OCI-M2 (cell line): ENCODE data around the gene SLCO2B1.
A peak's percentile ranks its signal among the peaks of the same experiment; 100 is the strongest.

ENCODE experiments used
- DNase-seq: peaks from one replicate; lab custom pipeline; 2025; ENCODE audit not compliant: unreplicated experiment; lab: John Stamatoyannopoulos, UW

Gene SLCO2B1

DNA sequence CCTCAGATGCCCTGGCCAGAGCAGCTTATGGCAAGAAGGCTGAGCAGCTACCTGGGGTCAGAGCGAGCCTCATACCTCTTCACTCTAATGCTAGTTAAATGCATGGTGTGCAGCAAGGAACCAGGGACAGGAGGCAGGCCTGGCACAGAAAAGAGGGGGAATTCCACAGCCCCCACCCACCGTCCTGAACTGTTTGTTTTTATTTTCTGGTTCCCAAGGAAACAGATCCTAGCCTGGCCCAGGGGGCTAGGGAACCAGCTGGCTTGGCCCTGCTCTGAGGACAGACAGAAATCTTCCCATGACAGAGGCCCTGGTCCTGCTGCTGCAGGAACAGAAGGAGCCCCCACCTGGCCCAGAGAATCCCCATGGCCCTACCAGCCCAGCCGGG, 40.4 kb downstream of the SLCO2B1 start:
- no peak for DNase-seq

- no peak for DNase-seq
Observed at GRCh38 chr11:75193271-75193670, 42.4 kb downstream of the SLCO2B1 start.

- DNase-seq: no peak
Observed at GRCh38 chr11:75193711-75194110, 42.8 kb downstream of the SLCO2B1 start.

- DNase-seq: no peak
Observed at GRCh38 chr11:75194147-75194546, 43.2 kb downstream of the SLCO2B1 start.

DNA sequence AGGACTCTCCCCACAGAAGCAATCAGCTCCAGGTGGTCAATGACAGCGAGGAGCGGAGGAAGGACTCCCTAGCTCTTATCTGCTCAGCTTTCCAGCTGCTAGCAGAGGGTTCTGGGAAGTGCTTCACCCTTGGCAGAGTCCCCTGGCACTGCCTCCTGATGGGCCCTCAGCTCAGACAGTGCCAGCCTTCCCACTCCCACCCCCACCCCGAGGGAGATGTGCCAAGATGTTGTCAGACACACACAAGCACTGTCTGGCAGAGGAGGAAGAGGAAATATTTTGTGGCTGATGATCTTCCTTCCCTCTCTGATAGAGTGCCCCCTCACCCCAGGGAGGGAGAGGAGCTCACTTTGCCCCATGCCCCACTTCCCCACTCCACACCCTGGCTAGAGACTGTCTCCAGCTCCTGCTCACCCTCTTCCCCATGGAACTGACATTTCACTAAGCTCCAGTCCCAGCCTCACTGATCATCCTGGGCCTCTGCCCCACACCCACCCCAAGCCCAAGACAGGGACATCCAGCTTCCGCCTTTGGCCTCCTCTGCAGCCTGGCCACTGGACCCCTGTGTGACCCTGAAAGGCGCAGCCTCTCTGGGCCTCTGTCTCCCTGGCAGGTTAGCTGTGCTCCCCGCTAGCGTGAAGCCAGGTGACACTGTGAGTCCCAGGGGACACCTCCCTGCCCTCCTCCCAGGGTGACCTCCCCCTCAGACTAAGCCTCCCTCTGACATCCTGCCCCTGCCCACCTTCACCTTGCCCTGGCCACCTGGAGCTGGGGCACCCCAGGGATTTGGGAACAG, 44.5 kb downstream of the SLCO2B1 start:
- no peak for DNase-seq

- no peak for DNase-seq
Observed at GRCh38 chr11:75196426-75196825, 45.5 kb downstream of the SLCO2B1 start.

DNA sequence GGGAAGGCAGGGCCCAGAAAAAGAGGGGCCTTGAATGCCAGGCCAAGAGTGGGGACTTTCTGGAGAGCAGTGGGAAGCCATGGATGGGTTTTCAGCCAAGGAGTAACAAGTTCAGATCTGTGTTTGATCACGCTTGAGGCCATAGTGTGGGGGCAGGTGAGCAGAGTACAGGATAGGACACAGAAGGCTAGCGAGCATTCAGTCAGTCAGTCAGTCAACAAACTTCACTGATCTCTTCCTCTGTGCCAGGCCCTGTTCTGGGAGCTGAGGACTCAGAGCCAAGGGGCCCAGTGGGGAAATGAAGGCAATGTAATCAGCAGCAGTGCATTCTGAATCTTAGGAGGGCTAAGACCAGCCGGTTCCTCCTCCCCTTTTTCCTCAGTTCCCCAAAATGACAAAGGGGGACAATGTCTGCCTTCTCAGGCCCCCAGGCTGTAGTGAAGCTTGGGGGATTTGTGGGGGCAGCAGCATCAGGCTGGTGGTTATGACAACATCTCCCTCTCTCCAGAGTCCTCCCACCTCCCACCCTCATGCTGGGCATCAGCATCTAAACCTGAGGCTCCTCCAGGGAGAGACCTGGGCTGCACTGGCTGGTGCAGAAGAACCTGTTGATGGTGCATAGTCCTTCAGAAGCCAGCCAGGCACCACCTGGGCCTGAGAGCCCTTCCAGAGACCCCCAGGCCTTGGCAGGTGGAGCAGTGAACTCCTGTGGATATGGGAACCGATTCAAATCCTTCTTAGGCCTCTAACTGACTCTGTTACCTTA, 46.8 kb downstream of the SLCO2B1 start:
- DNase-seq: no peak

GRCh38 chr11:75198278-75198973, 47.5 kb downstream of the SLCO2B1 start:
- DNase-seq: no peak

DNA sequence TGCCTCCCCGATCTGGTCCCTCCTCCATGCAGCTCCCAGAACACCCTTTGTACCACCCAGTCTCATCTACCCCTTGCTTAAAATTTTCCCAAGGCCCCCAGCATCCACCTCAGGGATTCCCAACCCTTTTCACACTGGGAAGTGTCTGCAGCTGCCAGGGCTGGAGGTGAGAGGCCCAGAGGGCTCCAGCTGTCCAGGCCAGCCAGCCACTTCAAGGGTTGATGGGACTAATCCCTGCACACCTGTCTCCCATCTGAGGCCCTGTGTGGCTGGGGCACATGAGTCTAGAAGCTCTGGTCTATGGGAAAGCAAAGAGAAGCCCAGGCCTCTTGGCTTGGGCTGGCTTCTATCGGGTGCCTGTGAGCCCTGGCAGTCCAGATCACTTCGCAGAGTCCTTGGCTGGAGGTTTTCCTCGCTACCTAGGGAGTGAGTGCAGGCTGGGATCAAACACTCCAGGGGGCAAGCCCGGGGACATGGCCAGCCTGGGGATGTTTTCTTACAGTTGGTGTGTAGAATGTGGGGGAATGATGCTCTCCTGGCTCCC, 48.6 kb downstream of the SLCO2B1 start:
- DNase-seq: no peak

GRCh38 chr11:75200051-75200450, 49.1 kb downstream of the SLCO2B1 start:
- no peak for DNase-seq

GRCh38 chr11:75200531-75200930, 49.6 kb downstream of the SLCO2B1 start:
- DNase-seq: no peak

DNA sequence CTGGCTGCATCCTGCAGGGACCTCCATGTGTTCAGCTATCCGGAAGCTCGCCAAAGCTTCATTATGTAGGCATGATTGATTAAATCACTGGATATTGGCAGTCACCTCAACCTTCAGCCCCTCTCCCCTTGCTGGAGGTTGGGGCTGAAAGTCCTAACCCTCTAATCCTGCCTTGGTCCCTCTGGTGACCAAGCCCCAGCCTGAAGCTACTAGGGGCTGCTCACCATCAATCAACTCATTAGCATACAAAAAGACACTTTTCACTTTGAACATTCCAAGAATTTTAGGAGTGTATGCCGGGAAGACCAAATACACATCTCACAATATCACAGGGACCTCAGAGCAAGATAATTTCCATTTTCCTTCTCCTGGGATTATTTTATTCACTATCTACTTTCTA, 50.9 kb downstream of the SLCO2B1 start:
- DNase-seq: no peak

- DNase-seq: no peak
Observed at GRCh38 chr11:75202195-75202594, 51.3 kb downstream of the SLCO2B1 start.

GRCh38 chr11:75203138-75203537, 52.2 kb downstream of the SLCO2B1 start:
- DNase-seq: no peak

DNA sequence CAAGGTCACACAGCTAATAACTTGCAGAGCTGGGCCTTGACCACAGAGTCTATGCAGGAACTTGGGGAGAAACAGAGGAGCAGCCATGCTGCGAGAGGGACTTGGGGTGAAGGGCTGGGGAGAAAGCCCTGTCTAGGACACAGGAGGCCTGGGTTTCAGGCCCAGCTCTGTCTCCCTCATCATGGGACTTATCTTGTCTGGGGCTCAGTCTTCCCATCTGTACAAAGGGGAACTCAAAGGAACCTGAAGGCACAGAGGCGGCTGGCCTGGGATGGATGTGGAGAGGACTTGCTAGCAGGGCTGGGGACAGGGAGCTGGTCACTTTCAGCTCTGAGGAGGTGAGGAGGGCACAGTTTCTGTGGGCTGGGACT, 52.7 kb downstream of the SLCO2B1 start:
- no peak for DNase-seq

DNA sequence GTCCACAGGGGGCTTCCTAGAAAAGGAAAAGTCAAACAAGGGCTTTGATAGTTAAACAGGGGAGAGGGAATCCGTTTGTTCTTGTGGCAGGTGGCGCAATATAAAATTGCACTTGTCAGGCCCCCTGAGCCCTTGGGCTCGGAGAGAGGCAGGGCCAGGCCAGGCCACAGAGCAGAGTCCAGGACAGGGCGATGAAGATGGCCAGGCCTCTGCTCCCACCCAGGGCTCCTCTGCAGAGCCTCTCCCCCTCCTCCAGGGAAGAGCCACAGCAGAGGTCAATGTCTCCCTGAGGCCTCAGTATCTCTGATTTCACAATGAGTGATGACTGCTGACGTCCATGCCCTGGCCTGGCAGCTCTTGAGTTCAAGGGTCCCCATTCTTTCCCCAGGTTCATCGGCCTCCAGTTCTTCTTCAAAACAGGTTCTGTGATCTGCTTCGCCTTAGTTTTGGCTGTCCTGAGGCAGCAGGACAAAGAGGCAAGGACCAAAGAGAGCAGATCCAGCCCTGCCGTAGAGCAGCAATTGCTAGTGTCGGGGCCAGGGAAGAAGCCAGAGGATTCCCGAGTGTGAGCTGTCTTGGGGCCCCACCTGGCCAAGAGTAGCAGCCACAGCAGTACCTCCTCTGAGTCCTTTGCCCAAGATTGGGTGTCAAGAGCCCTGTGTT, 53.2 kb downstream of the SLCO2B1 start:
- DNase-seq: no peak

DNA sequence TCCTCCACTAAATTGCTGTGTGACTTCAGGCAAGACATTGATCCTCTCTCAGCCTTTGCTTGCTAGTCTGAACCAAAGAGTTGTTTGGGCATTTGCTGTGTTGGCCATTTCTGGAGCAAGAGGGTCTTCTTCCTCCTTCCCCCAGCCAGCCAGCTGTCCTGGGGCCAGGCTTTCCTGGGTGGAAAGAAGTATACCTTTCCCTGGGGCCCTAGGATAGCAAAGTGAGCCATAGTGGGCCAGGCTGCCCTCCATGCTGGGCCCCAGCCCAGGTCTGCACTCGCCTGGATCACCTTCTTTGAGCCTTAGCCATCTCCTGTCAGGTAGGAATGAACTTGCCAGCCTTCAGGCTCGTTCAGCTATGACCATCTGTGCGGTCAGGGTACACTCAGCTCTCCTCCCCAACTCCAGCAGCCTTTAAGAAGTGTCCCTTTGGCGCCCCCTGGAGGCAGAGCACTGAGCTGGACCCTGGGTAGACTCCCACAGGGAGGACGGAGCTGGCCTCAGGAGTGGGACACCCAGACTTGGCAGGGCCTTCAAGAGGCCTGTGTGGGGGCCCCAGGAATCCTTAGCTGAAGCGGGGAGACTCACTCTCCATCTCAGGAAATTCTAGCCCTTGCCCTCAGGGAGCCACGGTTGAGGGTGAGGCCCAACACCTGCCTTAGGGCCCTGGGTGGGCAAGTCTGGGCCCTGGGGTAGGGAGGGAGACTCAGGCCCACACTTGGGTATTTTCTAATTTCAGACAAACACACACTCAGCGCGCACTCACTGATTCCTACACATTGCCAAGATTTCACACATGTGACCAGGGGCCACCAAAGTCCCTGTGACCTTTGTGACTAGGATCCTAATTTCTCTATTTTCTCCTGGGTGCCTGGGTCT, 54.0 kb downstream of the SLCO2B1 start:
- peak; percentile 2 for DNase-seq

DNA sequence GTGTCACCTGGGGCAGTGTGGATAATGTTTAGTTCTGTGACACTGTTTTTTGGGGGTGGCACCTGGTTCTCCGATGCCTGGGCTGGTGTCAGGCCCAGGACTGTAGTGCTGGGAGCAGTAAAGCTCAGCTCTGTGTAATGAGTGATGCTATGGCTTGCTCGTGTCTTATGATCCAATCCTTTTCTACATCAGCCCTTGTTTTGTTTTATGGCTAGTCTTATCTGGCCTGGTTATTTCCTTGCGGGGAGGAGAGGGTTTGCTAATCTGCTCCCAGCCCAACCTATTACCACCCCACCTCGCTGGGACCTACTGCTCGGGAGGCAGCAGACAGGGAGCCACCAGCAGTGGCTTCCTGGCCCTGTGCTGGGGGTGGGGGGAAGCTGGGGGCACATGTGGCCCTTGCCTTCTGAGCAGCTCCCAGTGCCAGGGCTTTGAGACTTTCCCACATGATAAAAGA, 54.7 kb downstream of the SLCO2B1 start:
- no peak for DNase-seq

GRCh38 chr11:75208446-75208845, 57.5 kb downstream of the SLCO2B1 start:
- peak; percentile 41 for DNase-seq

DNA sequence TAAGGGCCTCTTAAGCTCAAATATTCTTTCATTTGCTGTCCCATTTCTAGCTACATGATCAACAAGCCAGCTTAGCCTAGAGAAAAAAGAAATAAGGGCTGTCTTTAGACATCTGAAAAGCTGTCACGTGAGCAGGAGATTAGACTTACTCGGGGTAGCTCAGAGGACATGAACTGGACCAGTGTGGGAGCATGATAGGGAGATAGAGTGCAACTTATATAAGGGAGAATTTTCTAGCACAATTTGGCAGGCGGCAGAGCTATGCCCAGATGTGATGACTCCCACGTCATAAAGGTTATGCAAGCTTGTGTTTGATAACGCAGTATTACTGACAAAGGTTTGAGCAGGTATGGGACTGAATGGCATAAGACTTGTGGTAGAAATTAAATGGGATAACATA, 61.5 kb downstream of the SLCO2B1 start:
- no peak for DNase-seq
